Measurements from ENCODE around the gene SGSM1. TPM values are rescaled to one million over a fixed set of nuclear protein-coding genes. Genes with fewer than 3 reads are reported as not detected.

Gene SGSM1
- total and polyA plus RNA-seq, 2 of the 4 experiments (the other 2 are of a cell fraction): not detected

- Histone ChIP-seq H4K91ac (ENCODE audit: insufficient read depth, low read depth, low read length) (no peak overlapping the region), H2AK5ac (ENCODE audit: low read depth, low read length) (no peak overlapping the region), H3K4ac (ENCODE audit: low read depth, low read length) (no peak overlapping the region), H3K9me1 (ENCODE audit: insufficient read depth, low read length) (no peaks in the 10 kb centered on the region), H4K5ac (ENCODE audit: low read depth, low read length) (no peak overlapping the region), H3K9me3 (ENCODE audit: control insufficient read depth, insufficient read depth, low read length) (no peaks in the 10 kb centered on the region), H2BK20ac (ENCODE audit: low read depth, low read length) (no peak overlapping the region), H3K9ac (ENCODE audit: low read depth, low read length) (no peak overlapping the region), H3K14ac (replicated peaks; ENCODE audit: low read depth, low read length) (no peak overlapping the region), H2AK9ac (replicated peaks; ENCODE audit: low read depth, low read length, poor library complexity) (no peak overlapping the region), H3K23ac (ENCODE audit: low read depth, low read length) (no peak overlapping the region), H3K4me2 (ENCODE audit: low read depth, low read length) (no peak overlapping the region), H3K27ac (ENCODE audit: insufficient read depth, low read length) (no peak overlapping the region), H2BK120ac (ENCODE audit: low read depth, low read length) (no peak overlapping the region), H3K4me1 (ENCODE audit: control insufficient read depth, insufficient read depth, low read length) (no peaks in the 10 kb centered on the region), H4K8ac (ENCODE audit: low read depth in 2 of 2, low read length in 2 of 2) (no peak overlapping the region), H3K36me3 (ENCODE audit: control insufficient read depth, insufficient read depth, low read length) (no peaks in the 10 kb centered on the region), H2BK15ac (ENCODE audit: low read depth, low read length) (no peak overlapping the region), H3K27me3 (ENCODE audit: control insufficient read depth, insufficient read depth, low read length) (peaks cover 14% of the 10 kb centered on the region), H2AFZ (replicated peaks; ENCODE audit: low read length, poor library complexity) (no peak overlapping the region), H4K20me1 (ENCODE audit: insufficient read depth, low read length) (no peaks in the 10 kb centered on the region), H3K4me3 (ENCODE audit: insufficient read depth, low read depth, low read length) (no peak overlapping the region), H3K18ac (ENCODE audit: low read depth, low read length) (no peak overlapping the region), H2BK5ac (ENCODE audit: low read depth, low read length, poor library complexity, severe bottlenecking) (no peak overlapping the region), H3K56ac (ENCODE audit: extremely low read depth, insufficient read depth, low read length) (no peak overlapping the region), H3K79me1 (ENCODE audit: low read depth in 1 of 2, low read length in 2 of 2) (no peaks in the 10 kb centered on the region)
- ChIA-PET CTCF (no interaction called here), POLR2A (ENCODE audit: unreplicated experiment) (no interaction called here)
- BruUV-seq (replicated peaks): no TSS peak
- no CpG with 5 or more reads among the region's 9 CpGs for WGBS, 2 experiments (ENCODE audit: extremely low coverage in 2 of 2, insufficient read length in 1 of 2)
- intact Hi-C loops (cut with micrococcal nuclease) (no loop called here), in situ Hi-C loops (cut with MboI; ENCODE audit: low sequenced_read_pairs) (no loop called here), dilution Hi-C loops (cut with HindIII; ENCODE audit: low sequenced_read_pairs, unreplicated experiment) (no loop called here)
- ATAC-seq (ENCODE audit: low read depth): no peak
- no peak for DNase-seq
- no peak for TF ChIP-seq RCOR1 (IDR thresholded peaks at IDR 0.05; ENCODE audit: insufficient replicate concordance, low read length)
- no peak for TF ChIP-seq RAD21 (IDR thresholded peaks at IDR 0.05; ENCODE audit: low read length)
- no peak for TF ChIP-seq CEBPB (IDR thresholded peaks at IDR 0.05; ENCODE audit: low read depth, low read length)
- TF ChIP-seq MXI1 (IDR thresholded peaks at IDR 0.05; ENCODE audit: borderline replicate concordance, low read depth, low read length): no peak
- no peak for TF ChIP-seq MAFK (IDR thresholded peaks at IDR 0.05; ENCODE audit: low read depth, low read length)
- no peak for TF ChIP-seq BHLHE40 (IDR thresholded peaks at IDR 0.05; ENCODE audit: low read depth, low read length)
- no peak for TF ChIP-seq NFE2L2 (IDR thresholded peaks at IDR 0.05; ENCODE audit: low read depth, low read length)
- TF ChIP-seq RFX5 (IDR thresholded peaks at IDR 0.05; ENCODE audit: low read depth, low read length): no peak
- TF ChIP-seq MAZ (IDR thresholded peaks at IDR 0.05; ENCODE audit: borderline replicate concordance, low read depth, low read length): no peak
- TF ChIP-seq FOS (IDR thresholded peaks at IDR 0.05; ENCODE audit: low read depth, low read length): no peak
- TF ChIP-seq USF2 (IDR thresholded peaks at IDR 0.05; ENCODE audit: low read depth, low read length): no peak
- no peak for TF ChIP-seq CHD1 (IDR thresholded peaks at IDR 0.05; ENCODE audit: low read depth, low read length)
- no peak for TF ChIP-seq CTCF (conservative IDR thresholded peaks at IDR 0.05; ENCODE audit: low read depth, low read length)
- TF ChIP-seq POLR2A (IDR thresholded peaks at IDR 0.05; ENCODE audit: low read depth, low read length): no peak
- TF ChIP-seq SMC3 (IDR thresholded peaks at IDR 0.05; ENCODE audit: low read depth, low read length): no peak
Observed at GRCh38 chr22:24813861-24814770, 8.1 kb downstream of the SGSM1 start.

All from IMR-90 (cell line).